HUDEP-2 (cell line): ENCODE data around the gene PLXNA2.

ENCODE experiments used
- DNase-seq, 76 experiments: peaks; one replicate each; lab custom pipeline; 2025; ENCODE audit not compliant: unreplicated experiment in 76 of 76; lab: John Stamatoyannopoulos, UW

Gene PLXNA2

GRCh38 chr1:208183977-208184911 lies 59.9 kb downstream of the PLXNA2 start:
- peak in 74 of 76 experiments; percentile 19 to 91 (median 70) for DNase-seq

GRCh38 chr1:208182880-208183645 lies 61.1 kb downstream of the PLXNA2 start:
- peak in 2 of 76 experiments; percentile 3 to 13 for DNase-seq

GRCh38 chr1:208181364-208181763 lies 62.8 kb downstream of the PLXNA2 start:
- no peak for DNase-seq

GRCh38 chr1:208180421-208180820 lies 63.8 kb downstream of the PLXNA2 start:
- DNase-seq = no peak

- no peak for DNase-seq
Measured at GRCh38 chr1:208179961-208180409, 64.2 kb downstream of the PLXNA2 start.

- DNase-seq = peak in 28 of 76 experiments; percentile 6 to 59 (median 26)
Measured at GRCh38 chr1:208179263-208179816, 64.8 kb downstream of the PLXNA2 start.

GRCh38 chr1:208178091-208178529 lies 66.1 kb downstream of the PLXNA2 start:
- DNase-seq = no peak

- no peak for DNase-seq
Measured at GRCh38 chr1:208177656-208178055, 66.5 kb downstream of the PLXNA2 start.

- no peak for DNase-seq
Measured at GRCh38 chr1:208176649-208177048, 67.5 kb downstream of the PLXNA2 start.

- no peak for DNase-seq
Measured at GRCh38 chr1:208175508-208175895, 68.7 kb downstream of the PLXNA2 start.

GRCh38 chr1:208174731-208175507 lies 69.3 kb downstream of the PLXNA2 start:
- DNase-seq = no peak

- DNase-seq = no peak
Measured at GRCh38 chr1:208174200-208174599, 70.0 kb downstream of the PLXNA2 start.

- no peak for DNase-seq
Measured at GRCh38 chr1:208173749-208174148, 70.4 kb downstream of the PLXNA2 start.

- DNase-seq = peak in 35 of 76 experiments; percentile 2 to 73 (median 29)
Measured at GRCh38 chr1:208172423-208173145, 71.6 kb downstream of the PLXNA2 start.

GRCh38 chr1:208171616-208172422 lies 72.4 kb downstream of the PLXNA2 start:
- DNase-seq = peak in 2 of 76 experiments; percentile 17 to 28

GRCh38 chr1:208170252-208170651 lies 73.9 kb downstream of the PLXNA2 start:
- peak in 56 of 76 experiments; percentile 6 to 79 (median 44) for DNase-seq

- no peak for DNase-seq
Measured at GRCh38 chr1:208169081-208169879, 74.9 kb downstream of the PLXNA2 start.
